ENCODE data around the gene PIKFYVE.
"Not testable (repeated sequence)": the region's sequence is repeated elsewhere in the genome, so short reads cannot be mapped to it uniquely, and the experiment has no call there.

Gene PIKFYVE

GRCh38 chr2:208254871-208255556, 11.0 kb upstream of the PIKFYVE start, which contains the start of gene IDH1:
TSS of gene IDH1 (minus strand) at chr2:208255071. CDS start at chr2:208251551, 3,520 bp downstream.
- peak; percentile 94 to 97 for DNase-seq

GRCh38 chr2:208255557-208256106, 10.4 kb upstream of the PIKFYVE start:
- DNase-seq = no peak

- DNase-seq = no peak
Observed at GRCh38 chr2:208256192-208256782, 9.8 kb upstream of the PIKFYVE start.

- DNase-seq = not testable (repeated sequence)
Observed at GRCh38 chr2:208256849-208257813, 8.9 kb upstream of the PIKFYVE start.

- peak; percentile 22 to 27 for DNase-seq
Observed at GRCh38 chr2:208265371-208265800, 669 bp upstream of the PIKFYVE start.

GRCh38 chr2:208266553-208266893, 468 bp downstream of the PIKFYVE start:
- DNase-seq = no peak

- no peak for DNase-seq
Observed at GRCh38 chr2:208266936-208267335, 881 bp downstream of the PIKFYVE start.

- not testable (repeated sequence) for DNase-seq
Observed at GRCh38 chr2:208267526-208267925, 1.5 kb downstream of the PIKFYVE start.

- DNase-seq = no peak
Observed at GRCh38 chr2:208268156-208268952, 2.3 kb downstream of the PIKFYVE start.

GRCh38 chr2:208269091-208269490, 3.0 kb downstream of the PIKFYVE start:
- DNase-seq = no peak

GRCh38 chr2:208274748-208275147, 8.7 kb downstream of the PIKFYVE start:
- DNase-seq = no peak

- DNase-seq = no peak
Observed at GRCh38 chr2:208278549-208278948, 12.5 kb downstream of the PIKFYVE start.

- DNase-seq = no peak
Observed at GRCh38 chr2:208279236-208279635, 13.2 kb downstream of the PIKFYVE start.

GRCh38 chr2:208280234-208280633, 14.2 kb downstream of the PIKFYVE start:
- DNase-seq = no peak

- DNase-seq = no peak
Observed at GRCh38 chr2:208280933-208281332, 14.9 kb downstream of the PIKFYVE start.

- no peak for DNase-seq
Observed at GRCh38 chr2:208285853-208286252, 19.8 kb downstream of the PIKFYVE start.

GRCh38 chr2:208294482-208295024, 28.5 kb downstream of the PIKFYVE start:
- no peak for DNase-seq

GRCh38 chr2:208295834-208296233, 29.8 kb downstream of the PIKFYVE start:
- DNase-seq = no peak

GRCh38 chr2:208296610-208297009, 30.6 kb downstream of the PIKFYVE start:
- no peak for DNase-seq

- DNase-seq = no peak
Observed at GRCh38 chr2:208297961-208298360, 31.9 kb downstream of the PIKFYVE start.

GRCh38 chr2:208300847-208301618, 35.0 kb downstream of the PIKFYVE start:
- DNase-seq = no peak
